ENCODE data around the gene RAB1B. TPM values are rescaled to one million over a fixed set of nuclear protein-coding genes. Genes with fewer than 3 reads are reported as not detected.

The RAB1B gene
- total RNA-seq, 4 donors from 2014 or later: 79.0 to 124 (median 115) TPM

- no peak for TF ChIP-seq POLR2A (IDR thresholded peaks at IDR 0.05)
- no peak for TF ChIP-seq EP300 (IDR thresholded peaks at IDR 0.05)
- no peak for TF ChIP-seq CTCF (IDR thresholded peaks at IDR 0.05)
- no peak for TF ChIP-seq POLR2AphosphoS5 (IDR thresholded peaks at IDR 0.05)
- no peaks in the 10 kb centered on the region for H3K27me3 ChIP-seq
- no peaks in the 10 kb centered on the region for H3K9me3 ChIP-seq
- H3K4me3 ChIP-seq: peak overlapping the region; percentile 53
- DNase-seq (ENCODE audit: low spot score in 2 of 2): no peak
- peaks cover 58% of the 10 kb centered on the region for H3K4me1 ChIP-seq
- H3K27ac ChIP-seq: peak overlapping the region; percentile 78
- WGBS: 38% methylated on average over 18 of the region's 52 CpGs
- no peaks in the 10 kb centered on the region for H3K36me3 ChIP-seq
Measured at GRCh38 chr11:66315921-66316811, 47.7 kb downstream of the RAB1B start.

GRCh38 chr11:66316849-66317251, 48.4 kb downstream of the RAB1B start, which contains the start of gene CD248:
TSS of gene CD248 (minus strand) at chr11:66317044. CDS start at chr11:66317027, 17 bp downstream.
- DNase-seq (ENCODE audit: low spot score in 2 of 2): no peak
- Histone ChIP-seq H3K4me1 (peaks cover 56% of the 10 kb centered on the region), H3K27ac (peak within 1 kb of the TSS; percentile 78), H3K9me3 (no peaks in the 10 kb centered on the region), H3K4me3 (peak within 1 kb of the TSS; percentile 53), H3K27me3 (no peaks in the 10 kb centered on the region), H3K36me3 (no peaks in the 10 kb centered on the region)
- TF ChIP-seq POLR2A (IDR thresholded peaks at IDR 0.05) (peak in 1 of 2 donors; percentile 33), CTCF (IDR thresholded peaks at IDR 0.05) (no peak)
- no CpG with 5 or more reads among the region's 29 CpGs for WGBS

- Histone ChIP-seq H3K4me1 (peaks cover 59% of the 10 kb centered on the region), H3K27ac (peak overlapping the region; percentile 78)
Measured at GRCh38 chr11:66317322-66317722, 48.9 kb downstream of the RAB1B start.

GRCh38 chr11:66317723-66318599, 49.5 kb downstream of the RAB1B start:
- H3K4me3 ChIP-seq: peak overlapping the region; percentile 53

More at GRCh38 chr11:66317322-66317722, 48.9 kb downstream of the RAB1B start:
- no peak for DNase-seq (ENCODE audit: low spot score in 2 of 2)
- no peaks in the 10 kb centered on the region for H3K9me3 ChIP-seq
- peak overlapping the region; percentile 53 for H3K4me3 ChIP-seq
- H3K27me3 ChIP-seq: no peaks in the 10 kb centered on the region
- TF ChIP-seq POLR2A (IDR thresholded peaks at IDR 0.05): no peak
- TF ChIP-seq CTCF (IDR thresholded peaks at IDR 0.05): no peak
- TF ChIP-seq POLR2AphosphoS5 (IDR thresholded peaks at IDR 0.05): no peak
- no peak for TF ChIP-seq EP300 (IDR thresholded peaks at IDR 0.05)
- WGBS: 0% methylated on average over 3 of the region's 14 CpGs
- H3K36me3 ChIP-seq: no peaks in the 10 kb centered on the region

More at GRCh38 chr11:66317723-66318599, 49.5 kb downstream of the RAB1B start:
- no peaks in the 10 kb centered on the region for H3K9me3 ChIP-seq
- 24% methylated on average over 14 of the region's 16 CpGs for WGBS
- no peaks in the 10 kb centered on the region for H3K27me3 ChIP-seq
- peak overlapping the region; percentile 78 for H3K27ac ChIP-seq
- TF ChIP-seq POLR2AphosphoS5 (IDR thresholded peaks at IDR 0.05): peak in 2 of 3 donors; percentile 78 to 86
- no peak for TF ChIP-seq CTCF (IDR thresholded peaks at IDR 0.05)
- peaks cover 61% of the 10 kb centered on the region for H3K4me1 ChIP-seq
- H3K36me3 ChIP-seq: no peaks in the 10 kb centered on the region
- DNase-seq (ENCODE audit: low spot score in 2 of 2): peak; percentile 90
